Measurements from ENCODE around the gene SFMBT2. TPM values are rescaled to one million over a fixed set of nuclear protein-coding genes. Genes with fewer than 3 reads are reported as not detected.

SFMBT2 gene
- total and polyA plus RNA-seq, 2 of the 13 experiments (the other 11 are each of a cell fraction or from before 2014, with no cell fraction given), result 0.01 to 0.02 TPM

DNA sequence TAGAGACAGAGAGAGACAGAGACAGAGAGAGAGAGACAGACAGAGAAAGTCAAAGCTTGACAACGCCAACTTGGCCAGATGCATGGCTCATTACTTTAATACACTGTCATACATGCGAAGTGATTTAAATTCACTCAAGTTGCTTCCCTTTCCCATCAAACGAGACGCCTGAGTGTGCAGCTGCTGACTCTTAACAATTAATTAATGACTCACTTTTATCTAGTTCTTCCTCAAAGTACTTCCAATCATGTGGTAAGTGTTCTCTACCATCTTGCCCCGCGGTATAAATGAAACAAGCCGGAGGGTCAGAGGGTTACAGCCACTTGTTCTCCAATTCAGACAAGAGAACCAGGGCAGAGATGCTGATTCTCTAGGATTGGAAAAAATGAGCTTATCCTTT, 90.8 kb downstream of the SFMBT2 start:
- H4K20me1 ChIP-seq (ENCODE audit: insufficient read depth, low read length), result no peaks in the 10 kb centered on the region
- FAIRE-seq (no peak), ATAC-seq (no peak), DNase-seq (ENCODE audit: low spot score) (no peak)
- peaks cover 0 to 4% of the 10 kb centered on the region in 2 experiments; a peak in 1 of 5 replicates for H3K27me3 ChIP-seq (ENCODE audit: control insufficient read depth in 1 of 2, insufficient read depth in 2 of 2, low read length in 2 of 2)
- H3K9ac ChIP-seq (ENCODE audit: insufficient read depth, low read depth, low read length), result no peak overlapping the region
- H3K4me1 ChIP-seq (ENCODE audit: insufficient read depth, low read length), result no peaks in the 10 kb centered on the region
- in situ Hi-C loops (cut with HindIII; ENCODE audit: extremely low pct_ligation_motif_present, low pct_unique_long_range_greater_than_20kb) (no loop called here), intact Hi-C loops (cut with micrococcal nuclease; ENCODE audit: unreplicated experiment) (no loop called here)
- no peaks in the 10 kb centered on the region for H3K36me3 ChIP-seq (replicated peaks in 1 of 2; ENCODE audit: control insufficient read depth in 1 of 2, insufficient read depth in 2 of 2, low read length in 2 of 2)
- WGBS (ENCODE audit: low lambda C conversion rate), result 41% methylated on average over 7 of the region's 7 CpGs
- H3K4me2 ChIP-seq (ENCODE audit: low read depth, low read length), result no peak overlapping the region
- ChIA-PET POLR2A (no interaction called here), CTCF (ENCODE audit: low intra/inter-chr PET ratio, low total read pairs) (no interaction called here)
- H3K4me3 ChIP-seq (replicated peaks in 1 of 3; ENCODE audit: insufficient read depth in 1 of 3, low read depth in 2 of 3, low read length in 3 of 3), result no peak overlapping the region
- H3K9me3 ChIP-seq (ENCODE audit: low read length), result no peaks in the 10 kb centered on the region
- H3K27ac ChIP-seq (ENCODE audit: extremely low read length, insufficient read depth, low read length), result no peak overlapping the region
- H2AFZ ChIP-seq (ENCODE audit: low read length), result no peak overlapping the region
- no TSS peak for BruUV-seq (replicated peaks)
- no peaks in the 10 kb centered on the region for H3K79me2 ChIP-seq (ENCODE audit: insufficient read depth, low read length)
- TF ChIP-seq, protein P1, sequence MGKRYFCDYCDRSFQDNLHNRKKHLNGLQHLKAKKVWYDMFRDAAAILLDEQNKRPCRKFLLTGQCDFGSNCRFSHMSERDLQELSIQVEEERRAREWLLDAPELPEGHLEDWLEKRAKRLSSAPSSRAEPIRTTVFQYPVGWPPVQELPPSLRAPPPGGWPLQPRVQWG (CRISPR knock-in tag; IDR thresholded peaks at IDR 0.05; ENCODE audit: borderline replicate concordance, low read depth), result no peak

GRCh38 chr10:7319632-7320031, 91.2 kb downstream of the SFMBT2 start:
- Histone ChIP-seq H2AFZ (ENCODE audit: low read length) (no peak overlapping the region), H3K36me3 (replicated peaks in 1 of 2; ENCODE audit: control insufficient read depth in 1 of 2, insufficient read depth in 2 of 2, low read length in 2 of 2) (no peaks in the 10 kb centered on the region), H3K79me2 (ENCODE audit: insufficient read depth, low read length) (no peaks in the 10 kb centered on the region), H3K9ac (ENCODE audit: insufficient read depth, low read depth, low read length) (no peak overlapping the region), H3K4me2 (ENCODE audit: low read depth, low read length) (no peak overlapping the region), H3K4me3 (replicated peaks in 1 of 3; ENCODE audit: insufficient read depth in 1 of 3, low read depth in 2 of 3, low read length in 3 of 3) (no peak overlapping the region), H3K27me3 (ENCODE audit: control insufficient read depth in 1 of 2, insufficient read depth in 2 of 2, low read length in 2 of 2) (peaks cover 0 to 4% of the 10 kb centered on the region in 2 experiments; a peak in 1 of 5 replicates), H4K20me1 (ENCODE audit: insufficient read depth, low read length) (no peaks in the 10 kb centered on the region), H3K4me1 (ENCODE audit: insufficient read depth, low read length) (no peaks in the 10 kb centered on the region), H3K9me3 (ENCODE audit: low read length) (no peaks in the 10 kb centered on the region), H3K27ac (ENCODE audit: extremely low read length, insufficient read depth, low read length) (no peak overlapping the region)
- intact Hi-C loops (cut with micrococcal nuclease; ENCODE audit: unreplicated experiment) (no loop called here), in situ Hi-C loops (cut with HindIII; ENCODE audit: extremely low pct_ligation_motif_present, low pct_unique_long_range_greater_than_20kb) (no loop called here)
- ATAC-seq (no peak), FAIRE-seq (no peak), DNase-seq (ENCODE audit: low spot score) (no peak)
- ChIA-PET CTCF (ENCODE audit: low intra/inter-chr PET ratio, low total read pairs) (no interaction called here), POLR2A (no interaction called here)
- no TSS peak for BruUV-seq (replicated peaks)
- TF ChIP-seq ZNF263 (CRISPR knock-in tag; IDR thresholded peaks at IDR 0.05) (no peak), RFXAP (CRISPR knock-in tag; IDR thresholded peaks at IDR 0.05; ENCODE audit: borderline replicate concordance) (no peak), MIER3 (CRISPR knock-in tag; IDR thresholded peaks at IDR 0.05; ENCODE audit: borderline replicate concordance) (no peak), KLF13 (CRISPR knock-in tag; IDR thresholded peaks at IDR 0.05) (no peak), ZNF761 (CRISPR knock-in tag; conservative IDR thresholded peaks at IDR 0.05) (no peak), NAIF1 (CRISPR knock-in tag; IDR thresholded peaks at IDR 0.05; ENCODE audit: borderline replicate concordance) (no peak), GLI4 (CRISPR knock-in tag; IDR thresholded peaks at IDR 0.05; ENCODE audit: borderline replicate concordance) (no peak)
- TF ChIP-seq, protein P2, sequence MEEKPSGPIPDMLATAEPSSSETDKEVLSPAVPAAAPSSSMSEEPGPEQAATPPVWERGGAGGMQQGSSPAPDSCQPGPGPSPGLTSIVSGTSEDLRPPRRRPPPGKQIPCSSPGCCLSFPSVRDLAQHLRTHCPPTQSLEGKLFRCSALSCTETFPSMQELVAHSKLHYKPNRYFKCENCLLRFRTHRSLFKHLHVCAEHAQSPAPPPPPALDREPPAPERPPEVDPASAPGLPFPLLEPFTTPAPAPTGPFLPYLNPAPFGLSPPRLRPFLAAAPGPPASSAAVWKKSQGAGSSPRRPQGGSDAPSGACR (CRISPR knock-in tag; IDR thresholded peaks at IDR 0.05), result no peak
- TF ChIP-seq, protein P3, sequence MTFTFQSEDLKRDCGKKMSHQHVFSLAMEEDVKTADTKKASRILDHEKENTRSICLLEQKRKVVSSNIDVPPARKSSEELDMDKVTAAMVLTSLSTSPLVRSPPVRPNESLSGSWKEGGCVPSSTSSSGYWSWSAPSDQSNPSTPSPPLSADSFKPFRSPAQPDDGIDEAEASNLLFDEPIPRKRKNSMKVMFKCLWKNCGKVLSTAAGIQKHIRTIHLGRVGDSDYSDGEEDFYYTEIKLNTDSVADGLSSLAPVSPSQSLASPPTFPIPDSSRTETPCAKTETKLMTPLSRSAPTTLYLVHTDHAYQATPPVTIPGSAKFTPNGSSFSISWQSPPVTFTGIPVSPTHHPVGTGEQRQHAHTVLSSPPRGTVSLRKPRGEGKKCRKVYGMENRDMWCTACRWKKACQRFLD (CRISPR knock-in tag; IDR thresholded peaks at IDR 0.05; ENCODE audit: borderline replicate concordance), result no peak

All from HepG2 (cell line).